WI38 (cell line): ENCODE data around the gene SNX6.
A peak's percentile ranks its signal among the peaks of the same experiment; 100 is the strongest.
"Not testable (repeated sequence)": the region's sequence is repeated elsewhere in the genome, so short reads cannot be mapped to it uniquely, and the experiment has no call there.

ENCODE experiments used
- H3K4me3 ChIP-seq: 2 replicates; pipeline ENCODE4 v1.5.1; 2011; ENCODE audit warnings: low read depth, mild to moderate bottlenecking, control low read depth, low read length
- TF ChIP-seq, protein P1 (sequence below): IDR thresholded peaks from 2 replicates; pipeline ENCODE4 v1.5.1; 2012; ENCODE audit warnings: low read depth, mild to moderate bottlenecking, control low read depth, low read length

Gene SNX6

DNA sequence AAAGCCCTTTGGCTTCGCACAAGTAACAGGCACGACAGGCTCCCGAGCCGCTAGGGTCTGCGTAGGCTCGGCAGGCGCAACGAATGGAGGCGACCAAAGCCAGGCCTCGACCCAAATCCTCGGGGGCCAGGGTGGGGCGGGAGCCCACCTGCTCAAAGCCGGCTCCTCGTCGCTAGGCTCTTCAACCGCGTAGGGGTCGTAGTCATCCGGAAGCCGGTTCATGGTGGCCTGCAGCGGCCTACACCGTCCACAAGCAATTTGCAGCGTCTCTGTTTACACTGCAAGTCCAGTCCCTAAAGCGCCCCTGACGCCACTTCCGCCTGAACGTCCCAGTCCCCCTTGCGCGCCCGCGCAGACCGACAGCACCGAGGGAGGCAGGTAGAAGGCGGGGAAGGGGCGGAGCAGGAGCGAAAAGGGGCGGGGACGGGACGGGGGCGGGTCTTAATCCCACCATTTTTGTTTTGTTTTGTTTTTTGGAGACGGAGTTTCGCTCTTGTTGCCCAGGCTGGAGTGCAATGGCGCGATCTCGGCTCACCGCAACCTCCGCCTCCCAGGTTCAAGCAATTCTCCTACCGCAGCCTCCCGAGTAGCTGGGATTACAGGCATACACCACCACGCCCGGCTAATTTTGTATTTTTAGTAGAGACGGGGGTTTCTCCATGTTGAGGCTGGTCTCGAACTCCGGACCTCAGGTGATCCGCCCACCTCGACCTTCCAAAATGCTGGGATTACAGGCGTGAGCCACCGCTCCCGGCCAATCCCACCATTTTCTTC is 90.4 kb downstream of the SNX6 start, which contains the start of gene EAPP:
Gene EAPP (minus strand): TSS at position 295 of the 774 bp plus-strand sequence. CDS start 73 bp downstream, at position 222.
- TF ChIP-seq, protein P1, sequence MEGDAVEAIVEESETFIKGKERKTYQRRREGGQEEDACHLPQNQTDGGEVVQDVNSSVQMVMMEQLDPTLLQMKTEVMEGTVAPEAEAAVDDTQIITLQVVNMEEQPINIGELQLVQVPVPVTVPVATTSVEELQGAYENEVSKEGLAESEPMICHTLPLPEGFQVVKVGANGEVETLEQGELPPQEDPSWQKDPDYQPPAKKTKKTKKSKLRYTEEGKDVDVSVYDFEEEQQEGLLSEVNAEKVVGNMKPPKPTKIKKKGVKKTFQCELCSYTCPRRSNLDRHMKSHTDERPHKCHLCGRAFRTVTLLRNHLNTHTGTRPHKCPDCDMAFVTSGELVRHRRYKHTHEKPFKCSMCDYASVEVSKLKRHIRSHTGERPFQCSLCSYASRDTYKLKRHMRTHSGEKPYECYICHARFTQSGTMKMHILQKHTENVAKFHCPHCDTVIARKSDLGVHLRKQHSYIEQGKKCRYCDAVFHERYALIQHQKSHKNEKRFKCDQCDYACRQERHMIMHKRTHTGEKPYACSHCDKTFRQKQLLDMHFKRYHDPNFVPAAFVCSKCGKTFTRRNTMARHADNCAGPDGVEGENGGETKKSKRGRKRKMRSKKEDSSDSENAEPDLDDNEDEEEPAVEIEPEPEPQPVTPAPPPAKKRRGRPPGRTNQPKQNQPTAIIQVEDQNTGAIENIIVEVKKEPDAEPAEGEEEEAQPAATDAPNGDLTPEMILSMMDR = no peak
- H3K4me3 ChIP-seq = peak within 1 kb of the TSS; percentile 93

DNA sequence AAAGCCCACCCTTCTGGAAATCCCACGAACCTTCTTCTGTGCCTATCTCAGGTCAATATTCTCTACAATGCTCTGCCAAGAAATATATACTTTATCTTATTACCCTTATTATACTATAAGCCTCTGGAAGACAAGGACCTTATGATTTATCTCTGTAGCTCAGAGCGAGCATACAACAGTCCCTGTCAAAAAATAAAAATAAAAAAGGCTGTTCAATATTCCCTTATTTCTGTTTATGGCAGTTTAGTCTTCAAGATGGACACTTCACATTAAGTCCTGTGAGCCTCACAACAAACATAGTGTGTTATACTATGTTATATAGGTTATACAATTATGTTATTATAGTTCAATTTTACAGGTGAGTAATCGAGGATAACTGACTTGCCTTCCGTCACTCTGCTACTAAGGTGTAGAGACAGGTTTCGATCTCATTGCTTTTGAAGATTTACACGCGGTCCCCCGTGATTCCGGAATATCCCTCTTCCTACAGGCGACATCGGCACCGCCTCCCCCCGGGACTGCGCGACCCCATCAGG is 91.0 kb downstream of the SNX6 start:
- peak overlapping the region; percentile 93 for H3K4me3 ChIP-seq
- TF ChIP-seq, protein P1 = no peak

DNA sequence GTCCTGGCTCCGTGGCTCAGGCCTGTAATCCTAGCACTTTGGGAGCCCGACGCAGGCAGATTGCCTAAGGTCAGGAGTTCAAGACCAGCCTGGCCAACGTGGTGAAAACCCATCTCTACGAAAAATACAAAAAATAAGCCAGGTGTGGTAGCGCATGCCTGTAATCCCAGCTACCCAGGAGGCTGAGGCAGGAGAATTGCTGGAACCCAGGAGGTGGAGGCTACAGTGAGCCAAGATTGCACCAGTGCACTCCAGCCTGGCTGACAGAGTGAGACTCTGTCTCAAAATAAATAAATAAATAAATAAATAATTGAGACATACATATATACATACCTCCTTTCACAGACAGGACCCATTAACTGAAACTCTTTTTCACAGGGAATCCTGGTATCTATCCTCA is 91.9 kb downstream of the SNX6 start:
- H3K4me3 ChIP-seq = peak overlapping the region; percentile 93

DNA sequence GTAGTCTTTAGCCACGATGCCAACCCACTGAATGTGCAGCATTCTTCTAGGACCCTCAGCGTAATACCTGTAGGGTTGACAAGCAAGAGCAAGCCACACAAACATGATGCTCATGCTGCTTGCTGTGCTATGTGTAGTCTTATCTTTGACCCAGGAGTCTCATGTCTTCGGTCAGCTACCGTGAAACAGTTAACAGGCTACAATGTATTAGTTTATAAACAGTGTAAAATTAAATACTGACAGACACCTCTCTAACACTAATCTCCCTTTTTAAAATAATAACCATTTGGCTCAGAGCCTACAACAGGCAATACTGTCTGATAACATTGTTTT is 92.3 kb downstream of the SNX6 start:
- no peak overlapping the region for H3K4me3 ChIP-seq
- TF ChIP-seq, protein P1 = no peak

DNA sequence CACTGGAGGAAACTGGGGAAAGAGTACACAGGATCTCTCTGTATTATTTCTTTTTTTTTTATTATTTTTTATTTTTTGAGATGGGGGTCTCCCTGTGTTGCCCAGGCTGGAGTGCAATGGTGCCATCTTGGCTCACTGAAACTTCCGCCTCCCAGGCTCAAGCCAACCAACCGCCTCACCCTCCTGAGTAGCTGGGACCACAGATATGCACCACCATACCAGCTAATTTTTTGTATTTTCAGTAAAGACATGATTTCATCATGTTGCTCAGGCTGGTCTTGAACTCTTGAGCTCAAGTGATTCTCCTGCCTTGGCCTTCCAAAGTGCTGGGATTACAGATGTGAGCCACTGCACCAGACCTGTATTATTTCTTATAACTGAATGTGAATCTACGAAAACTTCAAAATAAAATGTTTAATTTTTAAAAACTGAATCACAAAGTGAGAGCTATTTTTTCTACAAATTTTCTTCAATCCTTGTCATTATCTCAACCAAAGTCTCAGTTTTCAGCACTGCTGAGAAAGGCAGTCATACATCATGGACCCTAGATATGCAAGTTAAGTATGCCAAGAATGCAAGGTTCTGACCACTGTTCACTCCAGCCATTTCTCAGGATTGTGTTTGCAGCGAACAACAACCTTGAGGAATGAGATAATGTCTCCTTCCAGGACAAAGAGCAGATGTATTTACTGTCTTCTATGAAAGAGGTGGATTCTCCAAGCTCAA is 92.8 kb downstream of the SNX6 start:
- TF ChIP-seq, protein P1 = no peak
- no peak overlapping the region for H3K4me3 ChIP-seq

DNA sequence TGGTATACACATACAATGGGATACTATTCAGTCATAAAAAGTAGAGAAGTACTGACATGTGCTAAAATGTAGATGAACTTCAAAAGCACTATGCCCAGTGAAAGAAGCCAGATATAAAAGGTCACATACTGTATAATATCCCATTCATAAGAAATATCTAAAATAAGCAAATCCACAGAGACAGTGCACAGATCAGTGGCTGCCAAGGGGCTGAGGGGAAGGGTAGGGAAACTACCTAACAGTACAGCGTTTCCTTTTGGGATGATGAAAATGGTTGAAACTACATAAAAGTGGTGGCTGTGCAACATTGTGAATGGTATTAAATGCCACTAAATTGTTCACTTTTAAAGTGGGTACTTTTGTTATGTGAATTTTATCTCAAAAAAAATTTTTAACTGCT is 102.4 kb downstream of the SNX6 start:
- TF ChIP-seq, protein P1 = no peak
- H3K4me3 ChIP-seq = no peak overlapping the region

DNA sequence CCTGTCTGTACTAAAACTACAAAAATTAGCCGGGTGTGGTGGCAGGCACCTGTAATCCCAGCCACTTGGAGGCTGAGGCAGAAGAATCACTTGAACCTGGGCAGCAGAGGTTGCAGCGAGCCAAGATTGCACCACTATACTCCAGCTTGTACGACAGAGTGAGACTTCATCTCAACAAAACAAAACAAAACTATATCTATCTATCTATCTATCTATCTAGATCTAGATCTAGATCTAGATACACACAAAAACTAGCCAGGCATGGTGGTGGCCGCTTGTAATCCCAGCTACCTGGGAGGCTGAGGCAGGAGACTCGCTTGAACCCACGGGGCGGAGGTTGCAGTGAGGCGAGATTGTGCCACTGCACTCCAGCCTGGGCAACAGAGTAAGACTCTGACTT is 105.7 kb downstream of the SNX6 start:
- not testable (repeated sequence) for H3K4me3 ChIP-seq

DNA sequence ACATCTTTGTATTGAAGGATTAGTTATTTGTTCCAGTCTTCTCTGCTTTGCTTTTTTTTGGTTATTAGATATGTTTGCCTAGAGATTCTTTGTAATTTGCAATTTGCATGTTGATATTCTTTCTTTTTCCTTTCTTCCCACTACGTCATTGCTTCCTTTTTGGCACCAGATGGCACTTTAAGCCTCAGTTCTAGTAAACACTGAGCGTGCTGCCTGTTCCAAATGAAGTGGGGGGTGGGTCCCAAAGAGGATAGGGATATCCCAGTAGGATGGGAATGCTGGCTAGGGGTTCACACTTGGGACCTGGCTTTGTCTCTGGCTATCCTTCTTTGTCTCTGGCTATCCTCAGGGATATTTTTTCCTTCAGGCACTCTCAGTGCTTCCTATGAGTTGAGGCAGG is 107.5 kb downstream of the SNX6 start:
- H3K4me3 ChIP-seq = no peak overlapping the region
- TF ChIP-seq, protein P1 = no peak

DNA sequence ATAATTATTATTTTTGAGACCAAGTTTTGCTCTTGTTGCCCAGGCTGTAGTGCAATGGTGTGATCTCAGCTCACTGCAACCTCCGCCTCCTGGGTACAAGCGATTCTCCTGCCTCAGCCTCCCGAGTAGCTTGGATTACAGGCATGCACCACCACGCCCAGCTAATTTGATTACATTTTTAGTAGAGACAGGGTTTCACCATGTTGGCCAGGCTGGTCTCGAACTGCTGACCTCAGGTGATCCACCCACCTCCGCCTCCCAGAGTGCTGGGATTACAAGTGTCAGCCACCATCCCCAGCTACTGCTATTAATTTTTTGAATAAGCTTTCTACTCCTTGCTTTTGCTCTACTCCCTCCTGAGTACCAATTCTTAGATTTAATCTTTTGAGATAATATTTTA is 108.9 kb downstream of the SNX6 start:
- H3K4me3 ChIP-seq = not testable (repeated sequence)

DNA sequence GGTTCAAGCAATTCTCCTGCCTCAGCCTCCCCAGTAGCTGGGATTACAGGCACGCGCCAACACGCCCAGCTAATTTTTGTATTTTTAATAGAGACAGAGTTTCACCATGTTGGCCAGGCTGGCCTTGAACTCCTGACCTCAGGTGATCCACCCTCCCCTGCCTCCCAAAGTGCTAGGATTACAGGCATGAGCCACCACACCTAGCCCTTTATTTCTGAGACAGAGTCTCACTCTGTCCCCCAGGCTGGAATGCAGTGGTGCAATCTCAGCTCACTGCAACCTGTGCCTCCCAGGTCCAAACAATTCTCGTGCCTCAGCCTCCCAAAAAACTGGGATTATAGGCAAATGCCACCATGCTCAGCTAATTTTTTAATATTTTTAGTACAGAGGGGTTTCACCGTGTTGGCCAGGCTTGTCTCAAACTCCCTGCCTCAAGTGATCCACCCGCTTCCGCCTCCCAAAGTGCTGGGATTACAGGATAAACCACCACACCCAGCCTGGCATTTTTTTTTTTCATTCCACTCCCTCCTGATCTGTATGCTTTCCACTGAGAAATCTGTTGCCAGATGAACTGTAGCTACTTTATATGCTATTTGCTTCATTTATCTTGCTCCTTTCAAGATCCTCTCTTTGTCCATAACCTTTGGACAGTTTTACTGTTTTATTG is 109.5 kb downstream of the SNX6 start:
- not testable (repeated sequence) for H3K4me3 ChIP-seq
